OCI-LY7 (cell line): Measurements from ENCODE around the gene WDR82.

Experiments
- EZH2phosphoT487 ChIP-seq: fragments of 200-600 bp; sonication (generic); IDR thresholded peaks from 2 replicates; pipeline ENCODE4 v1.6.1; 2018; ENCODE audit warnings: low read depth, borderline replicate concordance, mild to moderate bottlenecking, mixed run types, antibody characterized with exemption, low read length, moderate library complexity, mixed read lengths
- TF ChIP-seq, protein P1 (sequence below): fragments of 200-600 bp; sonication (generic); conservative IDR thresholded peaks from 2 replicates; pipeline ENCODE4 v1.5.1; 2014; ENCODE audit warnings: mild to moderate bottlenecking, antibody characterized with exemption, low read length, moderate library complexity, mixed read lengths

GRCh38 chr3:52292247-52293065 lies 14.0 kb upstream of the WDR82 start:
- TF ChIP-seq, protein P1, sequence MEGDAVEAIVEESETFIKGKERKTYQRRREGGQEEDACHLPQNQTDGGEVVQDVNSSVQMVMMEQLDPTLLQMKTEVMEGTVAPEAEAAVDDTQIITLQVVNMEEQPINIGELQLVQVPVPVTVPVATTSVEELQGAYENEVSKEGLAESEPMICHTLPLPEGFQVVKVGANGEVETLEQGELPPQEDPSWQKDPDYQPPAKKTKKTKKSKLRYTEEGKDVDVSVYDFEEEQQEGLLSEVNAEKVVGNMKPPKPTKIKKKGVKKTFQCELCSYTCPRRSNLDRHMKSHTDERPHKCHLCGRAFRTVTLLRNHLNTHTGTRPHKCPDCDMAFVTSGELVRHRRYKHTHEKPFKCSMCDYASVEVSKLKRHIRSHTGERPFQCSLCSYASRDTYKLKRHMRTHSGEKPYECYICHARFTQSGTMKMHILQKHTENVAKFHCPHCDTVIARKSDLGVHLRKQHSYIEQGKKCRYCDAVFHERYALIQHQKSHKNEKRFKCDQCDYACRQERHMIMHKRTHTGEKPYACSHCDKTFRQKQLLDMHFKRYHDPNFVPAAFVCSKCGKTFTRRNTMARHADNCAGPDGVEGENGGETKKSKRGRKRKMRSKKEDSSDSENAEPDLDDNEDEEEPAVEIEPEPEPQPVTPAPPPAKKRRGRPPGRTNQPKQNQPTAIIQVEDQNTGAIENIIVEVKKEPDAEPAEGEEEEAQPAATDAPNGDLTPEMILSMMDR = no peak
- TF ChIP-seq EZH2phosphoT487 = no peak
